Panc1 (cell line): ENCODE data around the gene KPTN. TPM values are rescaled to one million over a fixed set of nuclear protein-coding genes. Genes with fewer than 3 reads are reported as not detected.

Experiments used
- ATAC-seq: fragments of 200-7000 bp; cut with Tn5 transposase; 2 replicates; pipeline ENCODE4 v1.9.1; 2020; ENCODE audit warnings: mild to moderate bottlenecking, moderate library complexity
- BruUV-seq: library from RNA; stranded (reverse); fragments of 400-500 nt; replicated peaks from 2 replicates; lab custom pipeline; 2021; lab: Mats Ljungman, UMichigan
- CTCF ChIA-PET: fragments of 300-600 bp; sonication (Branson Sonifier 250); formaldehyde crosslinking; loops from one replicate; lab custom pipeline; 2022; ENCODE audit warnings: antibody characterized with exemption; lab: Charles Lee
- POLR2A ChIA-PET: fragments of 300-600 bp; sonication (Branson Sonifier 250); formaldehyde crosslinking; loops from one replicate; lab custom pipeline; 2022; ENCODE audit warnings: antibody characterized with exemption; lab: Charles Lee
- DNase-seq: peaks from one replicate; pipeline ENCODE4 v3.0.0-alpha.2; 2010; ENCODE audit warnings: low read depth, low spot score
- H3K27ac ChIP-seq: 2 replicates; pipeline ENCODE4 v1.5.1; 2011; ENCODE audit warnings: mild to moderate bottlenecking, low read length, inconsistent platforms
- H3K27me3 ChIP-seq: fragments of 200-500 bp; sonication (Bioruptor generic); 2 replicates; pipeline ENCODE4 v1.6.0; 2014; ENCODE audit warnings: low read length, inconsistent platforms; ENCODE audit not compliant: control insufficient read depth, insufficient read depth
- H3K36me3 ChIP-seq: fragments of 200-500 bp; sonication (Bioruptor generic); 2 replicates; pipeline ENCODE4 v1.5.1; 2014; ENCODE audit warnings: inconsistent platforms, mild to moderate bottlenecking, low read length, moderate library complexity; ENCODE audit not compliant: control insufficient read depth, insufficient read depth
- H3K4me1 ChIP-seq: 2 replicates; pipeline ENCODE4 v1.5.1; 2011; ENCODE audit warnings: inconsistent platforms, mild to moderate bottlenecking, low read length, moderate library complexity; ENCODE audit not compliant: control insufficient read depth, insufficient read depth
- H3K4me3 ChIP-seq, 2 experiments: 2 replicates each; pipeline ENCODE4 v1.5.1; 2011 to 2012; ENCODE audit warnings: low read depth in 2 of 2, low read length in 2 of 2, mild to moderate bottlenecking in 2 of 2, inconsistent platforms in 1 of 2, moderate library complexity in 1 of 2
- H3K9me3 ChIP-seq: fragments of 200-500 bp; sonication (Bioruptor generic); 2 replicates; pipeline ENCODE4 v1.5.1; 2014; ENCODE audit warnings: low read depth, mild to moderate bottlenecking, inconsistent platforms, low read length, moderate library complexity; ENCODE audit not compliant: control insufficient read depth, insufficient read depth
- POLR2AphosphoS5 ChIP-seq: IDR thresholded peaks from 2 replicates; pipeline ENCODE4 v1.6.1; 2012; ENCODE audit warnings: mild to moderate bottlenecking, low read depth, low read length, moderate library complexity
- SIN3A ChIP-seq: IDR thresholded peaks from 2 replicates; pipeline ENCODE4 v1.6.1; 2012; ENCODE audit warnings: low read depth, mild to moderate bottlenecking, low read length, moderate library complexity, borderline replicate concordance; ENCODE audit not compliant: insufficient read depth
- TCF7L2 ChIP-seq: IDR thresholded peaks from 2 replicates; pipeline ENCODE4 v1.6.1; 2011; ENCODE audit warnings: mild to moderate bottlenecking, low read depth, low read length, inconsistent platforms
- in situ Hi-C: cut with HindIII; loops from 2 replicates; pipeline ENCODE4 v1.10.0; 2016; ENCODE audit warnings: low sequenced_read_pairs, low pct_unique_long_range_greater_than_20kb
- intact Hi-C: fragments of 100-400 bp; cut with micrococcal nuclease; formaldehyde crosslinking; loops from one replicate; pipeline ENCODE4 v1.10.0; 2022; ENCODE audit not compliant: unreplicated experiment
- total RNA-seq: library from RNA; stranded (reverse); gene quantifications from one replicate; pipeline ENCODE4 v1.2.1, GENCODE V29; 2021; ENCODE audit not compliant: unreplicated experiment
- TF ChIP-seq, protein P1 (sequence below), 2 experiments: IDR thresholded peaks; 2 replicates each; pipeline ENCODE4 v1.6.1; 2011 to 2012; ENCODE audit warnings: low read depth in 2 of 2, control low read depth in 1 of 2, low read length in 1 of 2, mild to moderate bottlenecking in 1 of 2, moderate library complexity in 1 of 2; ENCODE audit not compliant: insufficient read depth in 1 of 2
- TF ChIP-seq, protein P2 (sequence below): fragments of 450-650 bp; IDR thresholded peaks from 2 replicates; pipeline ENCODE4 v1.5.1; 2017; ENCODE audit warnings: mild to moderate bottlenecking

Gene KPTN
- total RNA-seq, 1 experiment from 2014 or later, result 26.5 TPM

DNA sequence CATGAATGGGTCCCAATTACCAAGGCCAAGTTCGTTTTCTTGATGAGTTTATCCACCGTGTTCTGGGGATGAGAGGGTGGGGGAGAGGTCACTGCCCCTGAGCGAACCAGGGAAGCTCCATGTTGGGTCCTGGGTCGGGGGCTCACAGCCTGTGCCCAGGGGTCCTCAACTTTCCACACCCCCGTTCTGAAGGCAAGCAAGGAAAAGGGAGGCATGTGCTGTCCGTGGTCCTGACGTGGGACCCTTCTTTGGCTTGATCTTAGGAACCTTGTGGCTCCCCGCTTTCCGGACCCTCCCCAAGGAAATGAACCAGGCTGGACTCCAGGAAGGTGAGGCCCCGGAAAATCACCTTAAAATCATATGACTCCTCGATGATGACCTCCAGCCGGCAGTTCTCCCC, 46.5 kb downstream of the KPTN start:
- intact Hi-C loops, result loop anchor here (5.0 kb wide), 1 partner anchor 270 kb away; no protein-coding TSS in a partner anchor
- no peak for DNase-seq
- Histone ChIP-seq H3K4me1 (no peaks in the 10 kb centered on the region), H3K36me3 (no peaks in the 10 kb centered on the region), H3K27ac (no peak overlapping the region), H3K4me3 (no peak overlapping the region), H3K27me3 (no peaks in the 10 kb centered on the region), H3K9me3 (no peaks in the 10 kb centered on the region)
- ChIA-PET POLR2A (no interaction called here), CTCF (interaction anchor here (0.6 to 1.6 kb wide), 3 partner anchors 35 to 269 kb away, joined by 4 to 10 read pairs (median 4); no protein-coding TSS in a partner anchor)
- in situ Hi-C loops, result no loop called here
- TF ChIP-seq, protein P1, sequence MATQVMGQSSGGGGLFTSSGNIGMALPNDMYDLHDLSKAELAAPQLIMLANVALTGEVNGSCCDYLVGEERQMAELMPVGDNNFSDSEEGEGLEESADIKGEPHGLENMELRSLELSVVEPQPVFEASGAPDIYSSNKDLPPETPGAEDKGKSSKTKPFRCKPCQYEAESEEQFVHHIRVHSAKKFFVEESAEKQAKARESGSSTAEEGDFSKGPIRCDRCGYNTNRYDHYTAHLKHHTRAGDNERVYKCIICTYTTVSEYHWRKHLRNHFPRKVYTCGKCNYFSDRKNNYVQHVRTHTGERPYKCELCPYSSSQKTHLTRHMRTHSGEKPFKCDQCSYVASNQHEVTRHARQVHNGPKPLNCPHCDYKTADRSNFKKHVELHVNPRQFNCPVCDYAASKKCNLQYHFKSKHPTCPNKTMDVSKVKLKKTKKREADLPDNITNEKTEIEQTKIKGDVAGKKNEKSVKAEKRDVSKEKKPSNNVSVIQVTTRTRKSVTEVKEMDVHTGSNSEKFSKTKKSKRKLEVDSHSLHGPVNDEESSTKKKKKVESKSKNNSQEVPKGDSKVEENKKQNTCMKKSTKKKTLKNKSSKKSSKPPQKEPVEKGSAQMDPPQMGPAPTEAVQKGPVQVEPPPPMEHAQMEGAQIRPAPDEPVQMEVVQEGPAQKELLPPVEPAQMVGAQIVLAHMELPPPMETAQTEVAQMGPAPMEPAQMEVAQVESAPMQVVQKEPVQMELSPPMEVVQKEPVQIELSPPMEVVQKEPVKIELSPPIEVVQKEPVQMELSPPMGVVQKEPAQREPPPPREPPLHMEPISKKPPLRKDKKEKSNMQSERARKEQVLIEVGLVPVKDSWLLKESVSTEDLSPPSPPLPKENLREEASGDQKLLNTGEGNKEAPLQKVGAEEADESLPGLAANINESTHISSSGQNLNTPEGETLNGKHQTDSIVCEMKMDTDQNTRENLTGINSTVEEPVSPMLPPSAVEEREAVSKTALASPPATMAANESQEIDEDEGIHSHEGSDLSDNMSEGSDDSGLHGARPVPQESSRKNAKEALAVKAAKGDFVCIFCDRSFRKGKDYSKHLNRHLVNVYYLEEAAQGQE (IDR thresholded peaks at IDR 0.05; ENCODE audit: insufficient read depth in 1 of 2, low read depth in 2 of 2, low read length in 1 of 2), result peak; percentile 90 to 91
- TF ChIP-seq, protein P2, sequence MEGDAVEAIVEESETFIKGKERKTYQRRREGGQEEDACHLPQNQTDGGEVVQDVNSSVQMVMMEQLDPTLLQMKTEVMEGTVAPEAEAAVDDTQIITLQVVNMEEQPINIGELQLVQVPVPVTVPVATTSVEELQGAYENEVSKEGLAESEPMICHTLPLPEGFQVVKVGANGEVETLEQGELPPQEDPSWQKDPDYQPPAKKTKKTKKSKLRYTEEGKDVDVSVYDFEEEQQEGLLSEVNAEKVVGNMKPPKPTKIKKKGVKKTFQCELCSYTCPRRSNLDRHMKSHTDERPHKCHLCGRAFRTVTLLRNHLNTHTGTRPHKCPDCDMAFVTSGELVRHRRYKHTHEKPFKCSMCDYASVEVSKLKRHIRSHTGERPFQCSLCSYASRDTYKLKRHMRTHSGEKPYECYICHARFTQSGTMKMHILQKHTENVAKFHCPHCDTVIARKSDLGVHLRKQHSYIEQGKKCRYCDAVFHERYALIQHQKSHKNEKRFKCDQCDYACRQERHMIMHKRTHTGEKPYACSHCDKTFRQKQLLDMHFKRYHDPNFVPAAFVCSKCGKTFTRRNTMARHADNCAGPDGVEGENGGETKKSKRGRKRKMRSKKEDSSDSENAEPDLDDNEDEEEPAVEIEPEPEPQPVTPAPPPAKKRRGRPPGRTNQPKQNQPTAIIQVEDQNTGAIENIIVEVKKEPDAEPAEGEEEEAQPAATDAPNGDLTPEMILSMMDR, result no peak
- TF ChIP-seq TCF7L2 (no peak), SIN3A (no peak), POLR2AphosphoS5 (no peak)
- BruUV-seq, result no TSS peak
- no peak for ATAC-seq

DNA sequence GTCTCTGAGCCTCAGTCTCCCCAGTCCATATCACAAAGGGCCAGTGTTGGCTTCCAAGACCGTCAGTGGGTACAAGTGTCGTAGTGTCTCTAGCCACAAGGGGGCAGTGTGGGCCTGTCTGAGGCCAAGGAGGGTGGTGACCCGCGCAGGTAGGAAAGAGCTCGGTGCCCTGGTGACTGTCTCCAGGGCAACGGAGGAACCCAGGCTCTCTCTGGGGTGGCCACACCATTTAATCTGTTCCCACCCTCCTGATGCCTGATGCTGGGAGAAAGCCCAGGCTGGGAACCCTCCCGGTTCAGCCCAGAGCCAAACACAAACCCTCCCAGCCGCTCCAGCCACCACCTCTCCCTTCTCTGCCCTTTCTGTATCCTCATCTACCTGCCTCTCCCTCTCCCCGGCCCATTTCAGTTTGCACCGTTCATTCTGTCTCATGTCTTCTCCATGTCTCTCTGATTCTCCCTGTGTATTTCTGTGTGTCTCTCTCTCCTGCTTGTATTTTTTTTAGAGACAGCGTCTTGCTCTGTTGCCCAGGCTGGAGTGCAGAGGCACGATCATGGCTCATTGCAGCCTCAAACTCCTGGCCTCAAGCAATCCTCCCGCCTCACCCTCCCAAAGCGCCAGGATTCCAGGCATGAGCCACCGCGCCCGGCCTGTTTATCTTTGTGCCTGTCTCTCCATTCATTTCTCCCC, 47.2 kb downstream of the KPTN start:
- in situ Hi-C loops (no loop called here), intact Hi-C loops (loop anchor here (5.0 kb wide), 1 partner anchor 270 kb away; no protein-coding TSS in a partner anchor)
- no peak overlapping the region for H3K4me3 ChIP-seq
- peak; percentile 45 for DNase-seq
- ChIA-PET POLR2A (no interaction called here), CTCF (interaction anchor here (0.6 to 1.6 kb wide), 7 partner anchors 9 to 270 kb away, joined by 3 to 10 read pairs (median 4); no protein-coding TSS in a partner anchor)
- no TSS peak for BruUV-seq
- no peaks in the 10 kb centered on the region for H3K27me3 ChIP-seq
- no peaks in the 10 kb centered on the region for H3K9me3 ChIP-seq
- no peaks in the 10 kb centered on the region for H3K36me3 ChIP-seq
- no peak overlapping the region for H3K27ac ChIP-seq
- TF ChIP-seq POLR2AphosphoS5, result no peak
- TF ChIP-seq SIN3A, result no peak
- TF ChIP-seq, protein P2, result peak; percentile 82
- TF ChIP-seq TCF7L2, result no peak
- TF ChIP-seq, protein P1 (IDR thresholded peaks at IDR 0.05; ENCODE audit: insufficient read depth in 1 of 2, low read depth in 2 of 2, low read length in 1 of 2), result peak in 1 of 2 experiments; percentile 57; a peak in 1 of 4 replicates
- peak; percentile 96 for ATAC-seq
- H3K4me1 ChIP-seq, result no peaks in the 10 kb centered on the region
